ENCODE data around the gene GGT6.

The GGT6 gene

GRCh38 chr17:4588391-4588790 lies 28.0 kb upstream of the GGT6 start:
- Histone ChIP-seq H3K27me3 (peaks cover 36% of the 10 kb centered on the region), H3K4me3 (ENCODE audit: low read depth, low read length) (no peak overlapping the region), H3K36me3 (no peaks in the 10 kb centered on the region), H3K4me1 (peaks cover 13% of the 10 kb centered on the region), H3K9me3 (peaks cover 4% of the 10 kb centered on the region; the same call in 1 of the 2 replicates)
- DNase-seq = peak; percentile 36
- no peak for TF ChIP-seq CTCF (IDR thresholded peaks at IDR 0.05; ENCODE audit: low read depth, low read length)

DNA sequence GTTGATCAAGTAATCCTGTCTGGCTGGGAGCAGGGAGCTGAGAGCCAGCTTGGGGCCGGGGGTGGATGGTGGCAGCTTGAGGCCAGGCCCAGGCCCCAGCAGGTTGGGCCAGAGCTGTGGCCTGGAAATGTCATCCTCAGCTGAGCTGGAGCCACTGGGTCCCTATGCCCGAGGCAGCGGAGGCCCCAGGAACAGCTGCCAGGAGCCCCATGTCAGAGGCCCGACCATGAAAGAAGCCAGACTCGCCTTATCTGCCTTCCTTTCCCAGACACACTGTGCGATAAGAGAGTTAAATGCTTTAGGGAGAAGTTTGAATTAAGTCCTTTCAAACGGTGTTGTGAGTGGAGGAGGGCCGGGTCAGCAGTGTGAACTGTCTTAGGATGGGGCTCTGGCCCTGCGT lies 27.4 kb upstream of the GGT6 start:
- H3K4me3 ChIP-seq (ENCODE audit: low read depth, low read length) = no peak overlapping the region
- peaks cover 17% of the 10 kb centered on the region for H3K4me1 ChIP-seq
- H3K36me3 ChIP-seq = no peaks in the 10 kb centered on the region
- TF ChIP-seq CTCF (IDR thresholded peaks at IDR 0.05; ENCODE audit: low read depth, low read length) = no peak
- H3K9me3 ChIP-seq = peaks cover 4% of the 10 kb centered on the region; the same call in 1 of the 2 replicates
- peak; percentile 88 for DNase-seq
- H3K27me3 ChIP-seq = peaks cover 36% of the 10 kb centered on the region

DNA sequence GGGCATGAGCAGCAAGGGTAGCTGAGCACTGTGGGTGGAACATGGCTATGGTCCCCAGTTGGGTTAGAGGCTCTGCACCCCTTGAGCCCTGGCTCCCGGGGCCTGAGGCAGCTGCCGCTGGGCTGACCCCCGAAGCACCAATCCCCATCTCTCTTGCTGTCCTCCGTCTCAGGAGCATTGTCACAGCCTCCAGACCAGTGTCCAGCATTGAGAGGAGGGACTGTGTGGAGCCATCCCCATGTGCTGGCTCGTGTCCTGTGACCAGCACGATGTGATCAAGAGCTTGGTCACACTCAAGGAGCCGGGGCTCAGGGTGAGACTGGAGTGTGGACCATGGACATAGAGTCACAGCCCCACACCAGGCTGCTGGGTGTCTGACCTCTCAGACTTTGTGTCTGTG lies 26.8 kb upstream of the GGT6 start:
- Histone ChIP-seq H3K4me1 (peaks cover 20% of the 10 kb centered on the region), H3K4me3 (ENCODE audit: low read depth, low read length) (no peak overlapping the region), H3K36me3 (no peaks in the 10 kb centered on the region), H3K9me3 (peaks cover 4% of the 10 kb centered on the region; the same call in 1 of the 2 replicates), H3K27me3 (peaks cover 36% of the 10 kb centered on the region)
- TF ChIP-seq CTCF (IDR thresholded peaks at IDR 0.05; ENCODE audit: low read depth, low read length) = no peak
- no peak for DNase-seq

DNA sequence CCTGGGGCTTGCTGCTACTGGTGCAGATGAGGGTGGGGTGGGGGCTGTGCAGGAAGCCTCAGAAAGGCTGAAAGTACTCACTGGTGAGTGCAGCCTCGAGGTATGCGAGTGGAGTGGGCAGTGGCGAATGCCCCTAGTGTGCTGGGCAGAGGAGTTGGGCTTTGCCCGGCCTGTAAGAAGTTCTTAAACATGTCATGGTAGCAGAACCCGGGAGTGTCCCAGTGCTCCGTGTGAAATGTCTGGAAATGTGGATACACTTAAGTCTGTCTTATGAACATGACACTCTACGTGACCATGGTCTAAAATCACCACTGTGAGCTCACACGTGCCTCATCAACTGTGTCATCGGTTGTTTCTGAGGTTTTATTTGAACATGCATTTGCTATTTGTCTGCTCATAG lies 25.7 kb upstream of the GGT6 start:
- H3K4me1 ChIP-seq = peaks cover 20% of the 10 kb centered on the region
- TF ChIP-seq CTCF (IDR thresholded peaks at IDR 0.05; ENCODE audit: low read depth, low read length) = no peak
- H3K9me3 ChIP-seq = peaks cover 4% of the 10 kb centered on the region; the same call in 1 of the 2 replicates
- DNase-seq = no peak
- H3K27me3 ChIP-seq = peaks cover 31% of the 10 kb centered on the region
- no peak overlapping the region for H3K4me3 ChIP-seq (ENCODE audit: low read depth, low read length)
- H3K36me3 ChIP-seq = no peaks in the 10 kb centered on the region

GRCh38 chr17:4585638-4585994 lies 25.2 kb upstream of the GGT6 start:
- TF ChIP-seq CTCF (IDR thresholded peaks at IDR 0.05; ENCODE audit: low read depth, low read length) = no peak
- Histone ChIP-seq H3K27me3 (peaks cover 27% of the 10 kb centered on the region), H3K4me1 (peaks cover 20% of the 10 kb centered on the region), H3K36me3 (no peaks in the 10 kb centered on the region), H3K9me3 (peaks cover 4% of the 10 kb centered on the region; the same call in 1 of the 2 replicates), H3K4me3 (ENCODE audit: low read depth, low read length) (no peak overlapping the region)
- DNase-seq = no peak

GRCh38 chr17:4584917-4585637 lies 24.7 kb upstream of the GGT6 start:
- no peak overlapping the region for H3K4me3 ChIP-seq (ENCODE audit: low read depth, low read length)

More at GRCh38 chr17:4584917-4585637, 24.7 kb upstream of the GGT6 start:
- DNase-seq = no peak
- no peaks in the 10 kb centered on the region for H3K36me3 ChIP-seq
- peaks cover 20% of the 10 kb centered on the region for H3K4me1 ChIP-seq
- peaks cover 22% of the 10 kb centered on the region for H3K27me3 ChIP-seq
- peaks cover 4% of the 10 kb centered on the region; the same call in 1 of the 2 replicates for H3K9me3 ChIP-seq
- TF ChIP-seq CTCF (IDR thresholded peaks at IDR 0.05; ENCODE audit: low read depth, low read length) = no peak

Data from BE2C (cell line).